Adipose tissue (tissue), 3 donors: ENCODE measurements around the gene HSD17B1. TPM values are rescaled to one million over a fixed set of nuclear protein-coding genes. Genes with fewer than 3 reads are reported as not detected.
"Not testable (repeated sequence)": the region's sequence is repeated elsewhere in the genome, so short reads cannot be mapped to it uniquely, and the experiment has no call there.

Source experiments
- H3K27ac ChIP-seq: one replicate; pipeline ENCODE4 v1.5.1; 2013; ENCODE audit warnings: low read depth, low read length
- WGBS, 3 donors: extraction: QIAGEN DNeasy Blood & Tissue Kit; methylation state at CpG; one replicate each; pipeline ENCODE4 v1.1.7; 2013; 5-methylcytosine and 5-hydroxymethylcytosine counted together
- polyA plus RNA-seq, 3 donors: library from polyadenylated mRNA; stranded (reverse); fragments of 200-250 nt; gene quantifications; one replicate each; pipeline ENCODE4 v1.2.3, GENCODE V29; 2013
- donor health status: healthy with polysubstance abuse.
- donor health status: Bipolar disorder and iron deficiency.
- donor health status: healthy.

Gene HSD17B1
- polyA plus RNA-seq, 3 donors: 5.2 to 13.9 (median 5.5) TPM

GRCh38 chr17:42521666-42522262 is 31.0 kb upstream of the HSD17B1 start:
- WGBS, 3 donors: 44 to 76% (median 63%) methylated on average over 11 of the region's 11 CpGs

GRCh38 chr17:42522263-42522790 is 30.4 kb upstream of the HSD17B1 start:
- WGBS, 3 donors: 56 to 73% (median 68%) methylated on average over 9 of the region's 9 CpGs
- H3K27ac ChIP-seq: peak overlapping the region; percentile 3

More at GRCh38 chr17:42521666-42522262, 31.0 kb upstream of the HSD17B1 start:
- peak overlapping the region; percentile 3 for H3K27ac ChIP-seq

GRCh38 chr17:42522798-42523278 is 29.9 kb upstream of the HSD17B1 start:
- no peak overlapping the region for H3K27ac ChIP-seq
- WGBS, 3 donors: 83 to 86% (median 85%) methylated on average over 8 of the region's 8 CpGs

GRCh38 chr17:42525221-42525620 is 27.5 kb upstream of the HSD17B1 start:
- no peak overlapping the region for H3K27ac ChIP-seq
- 76 to 85% (median 79%) methylated on average over 2 of the region's 2 CpGs for WGBS, 3 donors

GRCh38 chr17:42526031-42526444 is 26.7 kb upstream of the HSD17B1 start:
- H3K27ac ChIP-seq: no peak overlapping the region
- 56 to 77% (median 68%) methylated on average over 6 of the region's 6 CpGs for WGBS, 3 donors

- WGBS, 3 donors: 83 to 91% (median 91%) methylated on average over 6 of the region's 6 CpGs
- H3K27ac ChIP-seq: no peak overlapping the region
Measured at GRCh38 chr17:42527932-42528331, 24.8 kb upstream of the HSD17B1 start.

GRCh38 chr17:42529061-42529460 is 23.7 kb upstream of the HSD17B1 start:
- no peak overlapping the region for H3K27ac ChIP-seq
- WGBS, 3 donors: 31 to 54% (median 42%) methylated on average over 3 of the region's 3 CpGs

GRCh38 chr17:42530952-42531454 is 21.7 kb upstream of the HSD17B1 start:
- WGBS, 3 donors: 74 to 99% (median 92%) methylated on average over 2 of the region's 2 CpGs
- H3K27ac ChIP-seq: no peak overlapping the region

GRCh38 chr17:42531455-42532354 is 21.0 kb upstream of the HSD17B1 start:
- 9 to 13% (median 12%) methylated on average over 54 to 60 of the region's 60 CpGs for WGBS, 3 donors
- H3K27ac ChIP-seq: peak overlapping the region; percentile 17

- WGBS, 3 donors: 35 to 40% (median 37%) methylated on average over 26 of the region's 26 CpGs
- peak overlapping the region; percentile 15 for H3K27ac ChIP-seq
Measured at GRCh38 chr17:42535155-42536047, 17.3 kb upstream of the HSD17B1 start.

- WGBS, 3 donors: 0 to 1% (median 0%) methylated on average over 37 to 40 of the region's 40 CpGs
- peak within 1 kb of the TSS; percentile 15 for H3K27ac ChIP-seq
Measured at GRCh38 chr17:42536048-42536371, 16.7 kb upstream of the HSD17B1 start, which contains the start of gene NAGLU. NAGLU (plus strand) TSS chr17:42536241; CDS start chr17:42536273, 32 bp downstream.

GRCh38 chr17:42536372-42537155 is 16.2 kb upstream of the HSD17B1 start:
- no peak overlapping the region for H3K27ac ChIP-seq
- 0 to 1% (median 1%) methylated on average over 54 to 65 of the region's 65 CpGs for WGBS, 3 donors

- no peak overlapping the region for H3K27ac ChIP-seq
- WGBS, 3 donors: 85 to 88% (median 87%) methylated on average over 30 of the region's 31 CpGs
Measured at GRCh38 chr17:42537156-42537805, 15.4 kb upstream of the HSD17B1 start.

GRCh38 chr17:42537826-42538451 is 14.8 kb upstream of the HSD17B1 start:
- H3K27ac ChIP-seq: no peak overlapping the region
- WGBS, 3 donors: 95 to 97% (median 96%) methylated on average over 5 of the region's 5 CpGs

- no peak overlapping the region for H3K27ac ChIP-seq
Measured at GRCh38 chr17:42538482-42538881, 14.2 kb upstream of the HSD17B1 start.

GRCh38 chr17:42540558-42540957 is 12.2 kb upstream of the HSD17B1 start:
- not testable (repeated sequence) for H3K27ac ChIP-seq
- WGBS, 3 donors: 94 to 98% (median 94%) methylated on average over 3 to 4 of the region's 4 CpGs

More at GRCh38 chr17:42538482-42538881, 14.2 kb upstream of the HSD17B1 start:
- 89 to 96% (median 95%) methylated on average over 14 of the region's 14 CpGs for WGBS, 3 donors
